ENCODE measurements around the gene CLSTN1.

The CLSTN1 gene

GRCh38 chr1:9823943-9824701 lies at the start of gene CLSTN1:
TSS of gene CLSTN1 (minus strand) at chr1:9823965. CDS start at chr1:9823733, 232 bp downstream.
- Mint-ChIP-seq H3K4me3 (peak within 1 kb of the TSS; percentile 89), H3K36me3 (ENCODE audit: insufficient read depth) (peaks cover 17% of the 10 kb centered on the region), H3K27ac (ENCODE audit: low read depth) (peak within 1 kb of the TSS; percentile 75), H3K27me3 (no peaks in the 10 kb centered on the region), H3K9me3 (no peaks in the 10 kb centered on the region), H3K4me1 (peaks cover 38% of the 10 kb centered on the region)
- peak; percentile 67 to 80 for DNase-seq (ENCODE audit: low spot score in 2 of 2)
- peak; percentile 74 for ATAC-seq (replicated peaks; ENCODE audit: extremely low read depth, poor library complexity, severe bottlenecking)

GRCh38 chr1:9873385-9873784 lies 49.6 kb upstream of the CLSTN1 start:
- H3K27ac Mint-ChIP-seq (ENCODE audit: low read depth): no peak overlapping the region
- no peaks in the 10 kb centered on the region for H3K9me3 Mint-ChIP-seq
- DNase-seq (ENCODE audit: low spot score in 2 of 2) (no peak), ATAC-seq (replicated peaks; ENCODE audit: extremely low read depth, poor library complexity, severe bottlenecking) (no peak)
- no peak overlapping the region for H3K4me3 Mint-ChIP-seq
- H3K27me3 Mint-ChIP-seq: no peaks in the 10 kb centered on the region
- H3K4me1 Mint-ChIP-seq: peaks cover 13% of the 10 kb centered on the region
- H3K36me3 Mint-ChIP-seq (ENCODE audit: insufficient read depth): peaks cover 2% of the 10 kb centered on the region

- no peak overlapping the region for H3K27ac Mint-ChIP-seq (ENCODE audit: low read depth)
- no peak overlapping the region for H3K4me3 Mint-ChIP-seq
- H3K36me3 Mint-ChIP-seq (ENCODE audit: insufficient read depth): peaks cover 2% of the 10 kb centered on the region
- H3K4me1 Mint-ChIP-seq: peaks cover 13% of the 10 kb centered on the region
- no peak for ATAC-seq (replicated peaks; ENCODE audit: extremely low read depth, poor library complexity, severe bottlenecking)
- DNase-seq (ENCODE audit: low spot score in 2 of 2): no peak
- no peaks in the 10 kb centered on the region for H3K27me3 Mint-ChIP-seq
- H3K9me3 Mint-ChIP-seq: no peaks in the 10 kb centered on the region
These were observed 48.8 kb upstream of the CLSTN1 start for GRCh38 chr1:9872430-9873165.

- DNase-seq (ENCODE audit: low spot score in 2 of 2) (no peak), ATAC-seq (replicated peaks; ENCODE audit: extremely low read depth, poor library complexity, severe bottlenecking) (no peak)
- no peak overlapping the region for H3K27ac Mint-ChIP-seq (ENCODE audit: low read depth)
- H3K36me3 Mint-ChIP-seq (ENCODE audit: insufficient read depth): peaks cover 2% of the 10 kb centered on the region
- no peaks in the 10 kb centered on the region for H3K27me3 Mint-ChIP-seq
- no peaks in the 10 kb centered on the region for H3K9me3 Mint-ChIP-seq
- no peak overlapping the region for H3K4me3 Mint-ChIP-seq
- H3K4me1 Mint-ChIP-seq: peaks cover 18% of the 10 kb centered on the region
These were observed 48.1 kb upstream of the CLSTN1 start for GRCh38 chr1:9871707-9872425.

GRCh38 chr1:9871021-9871420 lies 47.3 kb upstream of the CLSTN1 start:
- Mint-ChIP-seq H3K27me3 (no peaks in the 10 kb centered on the region), H3K27ac (ENCODE audit: low read depth) (no peak overlapping the region), H3K36me3 (ENCODE audit: insufficient read depth) (peaks cover 2% of the 10 kb centered on the region), H3K4me1 (peaks cover 22% of the 10 kb centered on the region), H3K9me3 (no peaks in the 10 kb centered on the region), H3K4me3 (no peak overlapping the region)
- DNase-seq (ENCODE audit: low spot score in 2 of 2) (no peak), ATAC-seq (replicated peaks; ENCODE audit: extremely low read depth, poor library complexity, severe bottlenecking) (no peak)

- H3K4me3 Mint-ChIP-seq: no peak overlapping the region
- no peaks in the 10 kb centered on the region for H3K9me3 Mint-ChIP-seq
- DNase-seq (ENCODE audit: low spot score in 2 of 2) (no peak), ATAC-seq (replicated peaks; ENCODE audit: extremely low read depth, poor library complexity, severe bottlenecking) (no peak)
- no peaks in the 10 kb centered on the region for H3K27me3 Mint-ChIP-seq
- H3K27ac Mint-ChIP-seq (ENCODE audit: low read depth): no peak overlapping the region
- H3K36me3 Mint-ChIP-seq (ENCODE audit: insufficient read depth): peaks cover 4% of the 10 kb centered on the region
- peaks cover 19% of the 10 kb centered on the region for H3K4me1 Mint-ChIP-seq
These were observed 46.8 kb upstream of the CLSTN1 start for GRCh38 chr1:9870572-9870971.

- DNase-seq (ENCODE audit: low spot score in 2 of 2) (no peak), ATAC-seq (replicated peaks; ENCODE audit: extremely low read depth, poor library complexity, severe bottlenecking) (no peak)
- Mint-ChIP-seq H3K27me3 (no peaks in the 10 kb centered on the region), H3K27ac (ENCODE audit: low read depth) (no peak overlapping the region), H3K4me1 (peaks cover 12% of the 10 kb centered on the region), H3K9me3 (no peaks in the 10 kb centered on the region), H3K4me3 (no peak overlapping the region), H3K36me3 (ENCODE audit: insufficient read depth) (peaks cover 4% of the 10 kb centered on the region)
These were observed 46.1 kb upstream of the CLSTN1 start for GRCh38 chr1:9869831-9870251.

- no peak overlapping the region for H3K27ac Mint-ChIP-seq (ENCODE audit: low read depth)
- peaks cover 4% of the 10 kb centered on the region for H3K36me3 Mint-ChIP-seq (ENCODE audit: insufficient read depth)
- ATAC-seq (replicated peaks; ENCODE audit: extremely low read depth, poor library complexity, severe bottlenecking): no peak
- H3K27me3 Mint-ChIP-seq: no peaks in the 10 kb centered on the region
- peaks cover 9% of the 10 kb centered on the region for H3K4me1 Mint-ChIP-seq
- no peak for DNase-seq (ENCODE audit: low spot score in 2 of 2)
- H3K4me3 Mint-ChIP-seq: no peak overlapping the region
- no peaks in the 10 kb centered on the region for H3K9me3 Mint-ChIP-seq
These were observed 44.5 kb upstream of the CLSTN1 start for GRCh38 chr1:9868244-9868590.

- DNase-seq (ENCODE audit: low spot score in 2 of 2) (peak; percentile 83 to 93), ATAC-seq (replicated peaks; ENCODE audit: extremely low read depth, poor library complexity, severe bottlenecking) (peak; percentile 97)
- Mint-ChIP-seq H3K4me1 (peaks cover 9% of the 10 kb centered on the region), H3K27me3 (no peaks in the 10 kb centered on the region), H3K9me3 (no peaks in the 10 kb centered on the region), H3K4me3 (no peak overlapping the region), H3K27ac (ENCODE audit: low read depth) (no peak overlapping the region), H3K36me3 (ENCODE audit: insufficient read depth) (peaks cover 4% of the 10 kb centered on the region)
These were observed 43.9 kb upstream of the CLSTN1 start for GRCh38 chr1:9867408-9868243.

- H3K27ac Mint-ChIP-seq (ENCODE audit: low read depth): no peak overlapping the region
These were observed 43.1 kb upstream of the CLSTN1 start for GRCh38 chr1:9866836-9867235.

GRCh38 chr1:9865724-9866123 lies 42.0 kb upstream of the CLSTN1 start:
- peaks cover 9% of the 10 kb centered on the region for H3K4me1 Mint-ChIP-seq
- H3K4me3 Mint-ChIP-seq: no peak overlapping the region
- H3K9me3 Mint-ChIP-seq: no peaks in the 10 kb centered on the region
- H3K27me3 Mint-ChIP-seq: no peaks in the 10 kb centered on the region
- H3K36me3 Mint-ChIP-seq (ENCODE audit: insufficient read depth): peaks cover 2% of the 10 kb centered on the region
- peak overlapping the region; percentile 10 for H3K27ac Mint-ChIP-seq (ENCODE audit: low read depth)
- ATAC-seq (replicated peaks; ENCODE audit: extremely low read depth, poor library complexity, severe bottlenecking) (no peak), DNase-seq (ENCODE audit: low spot score in 2 of 2) (no peak)

More at GRCh38 chr1:9866836-9867235, 43.1 kb upstream of the CLSTN1 start:
- H3K4me3 Mint-ChIP-seq: no peak overlapping the region
- no peaks in the 10 kb centered on the region for H3K9me3 Mint-ChIP-seq
- peaks cover 9% of the 10 kb centered on the region for H3K4me1 Mint-ChIP-seq
- ATAC-seq (replicated peaks; ENCODE audit: extremely low read depth, poor library complexity, severe bottlenecking) (no peak), DNase-seq (ENCODE audit: low spot score in 2 of 2) (no peak)
- H3K36me3 Mint-ChIP-seq (ENCODE audit: insufficient read depth): peaks cover 2% of the 10 kb centered on the region
- H3K27me3 Mint-ChIP-seq: no peaks in the 10 kb centered on the region

- DNase-seq (ENCODE audit: low spot score in 2 of 2): no peak
- Mint-ChIP-seq H3K36me3 (ENCODE audit: insufficient read depth) (peaks cover 2% of the 10 kb centered on the region), H3K27me3 (no peaks in the 10 kb centered on the region), H3K27ac (ENCODE audit: low read depth) (no peak overlapping the region), H3K4me1 (peaks cover 10% of the 10 kb centered on the region), H3K9me3 (no peaks in the 10 kb centered on the region), H3K4me3 (no peak overlapping the region)
- ATAC-seq (replicated peaks; ENCODE audit: extremely low read depth, poor library complexity, severe bottlenecking): no peak
These were observed 39.6 kb upstream of the CLSTN1 start for GRCh38 chr1:9863371-9863770.
